HG03025 (cell line): ENCODE measurements around the gene CHN2.

Experiments used
- ATAC-seq: cut with Tn5 transposase; IDR thresholded peaks from one replicate; pipeline ENCODE4 v1.9.1; 2021; ENCODE audit warnings: mild to moderate bottlenecking, moderate library complexity; ENCODE audit not compliant: unreplicated experiment, low FRiP score

The CHN2 gene

DNA sequence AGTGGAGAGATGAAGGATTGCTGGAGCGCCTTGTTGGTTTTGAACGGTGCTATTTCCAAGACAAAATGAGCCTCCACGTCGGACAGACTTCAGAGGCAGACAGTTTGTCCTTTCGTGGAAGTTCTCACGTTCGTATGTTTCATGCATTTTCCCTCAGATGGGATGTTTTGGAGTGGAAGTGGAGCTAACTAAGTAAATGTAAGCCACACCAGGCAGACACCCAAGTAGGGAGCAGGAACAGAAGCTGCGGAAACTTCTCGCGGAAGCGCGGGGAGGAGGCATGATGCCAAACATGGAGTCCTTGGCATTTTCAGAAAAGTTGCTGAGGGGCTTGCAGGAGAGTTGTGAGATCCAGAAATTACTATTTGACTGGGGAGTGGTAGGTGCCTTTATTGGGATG lies 223.5 kb downstream of the CHN2 start:
- no peak for ATAC-seq

GRCh38 chr7:29418651-29419050 lies 224.1 kb downstream of the CHN2 start:
- ATAC-seq, result no peak

GRCh38 chr7:29420011-29420410 lies 225.4 kb downstream of the CHN2 start:
- ATAC-seq, result no peak

- no peak for ATAC-seq
These were observed 226.7 kb downstream of the CHN2 start for GRCh38 chr7:29421010-29421956.

DNA sequence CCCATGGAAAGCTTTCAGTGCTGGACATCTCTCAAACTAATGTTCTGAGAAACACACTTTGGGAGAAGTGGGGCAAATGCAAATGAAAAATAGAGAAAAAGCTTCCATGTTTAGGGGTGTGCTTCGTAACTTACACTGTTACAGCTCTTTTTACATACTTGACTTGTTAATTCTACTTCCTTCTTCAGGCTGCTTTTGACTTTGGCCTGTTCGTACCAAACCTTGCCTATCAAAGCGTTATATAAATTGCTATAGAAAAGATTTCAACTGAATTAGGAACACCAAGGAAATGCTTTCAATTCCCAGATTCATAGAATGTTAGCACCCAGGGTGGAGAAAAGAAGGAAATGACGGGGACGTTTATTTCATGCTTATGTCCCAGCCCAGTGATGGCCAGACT lies 228.3 kb downstream of the CHN2 start:
- ATAC-seq, result no peak

- no peak for ATAC-seq
These were observed 229.9 kb downstream of the CHN2 start for GRCh38 chr7:29424295-29424983.

GRCh38 chr7:29424984-29425309 lies 230.4 kb downstream of the CHN2 start:
- ATAC-seq, result no peak

- no peak for ATAC-seq
These were observed 232.0 kb downstream of the CHN2 start for GRCh38 chr7:29426587-29426986.

- no peak for ATAC-seq
These were observed 234.8 kb downstream of the CHN2 start for GRCh38 chr7:29429401-29429800.

DNA sequence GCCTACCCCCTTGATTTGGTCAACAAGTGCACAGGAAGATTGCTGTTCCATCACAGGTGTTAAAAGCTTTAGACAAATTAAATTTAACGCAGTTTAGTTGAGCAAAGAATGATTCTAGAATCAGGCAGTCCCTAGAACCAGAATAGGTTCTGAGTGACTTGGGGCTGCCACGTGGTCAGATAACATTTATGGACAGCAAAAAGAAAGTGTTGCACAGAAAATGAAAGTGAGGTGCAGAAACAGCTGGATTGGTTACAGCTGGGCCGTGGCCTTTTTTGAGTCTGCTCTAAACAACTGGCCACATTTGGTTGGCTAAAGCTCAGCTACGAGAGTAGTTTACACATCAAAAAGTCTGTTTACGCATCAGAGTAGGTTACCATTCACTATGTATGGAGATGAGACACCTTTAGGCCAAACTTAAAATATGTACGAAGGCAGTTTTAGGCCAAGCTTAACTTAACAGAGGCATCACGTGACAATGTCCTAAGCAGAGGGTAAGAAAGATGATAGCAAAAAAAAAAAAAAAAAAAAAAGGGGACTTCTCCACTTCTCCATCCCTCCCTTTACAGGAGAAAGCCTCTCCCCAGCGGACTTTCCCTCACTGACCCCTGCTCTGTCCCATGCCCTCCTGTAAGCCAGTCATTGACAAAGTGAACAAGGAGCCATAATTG lies 235.8 kb downstream of the CHN2 start:
- no peak for ATAC-seq

DNA sequence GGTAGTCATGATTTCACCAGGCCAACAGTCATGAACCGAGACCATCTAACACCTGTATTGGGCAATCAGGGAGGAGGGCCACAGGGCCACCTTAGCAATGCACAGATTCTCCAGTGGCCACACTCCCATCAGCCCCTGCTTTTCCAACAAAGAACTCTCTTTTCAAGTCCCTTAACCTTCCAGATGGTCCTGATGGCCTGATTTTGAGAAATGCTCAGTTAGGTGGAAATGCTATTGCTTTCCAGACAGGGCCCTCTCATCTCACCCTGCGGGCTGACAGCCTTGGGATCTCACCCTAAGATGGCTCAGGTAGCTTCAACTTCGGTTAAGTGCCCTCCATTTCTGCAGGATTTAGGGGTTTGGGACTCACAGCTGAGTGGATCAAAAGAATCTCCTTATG lies 237.1 kb downstream of the CHN2 start:
- no peak for ATAC-seq

DNA sequence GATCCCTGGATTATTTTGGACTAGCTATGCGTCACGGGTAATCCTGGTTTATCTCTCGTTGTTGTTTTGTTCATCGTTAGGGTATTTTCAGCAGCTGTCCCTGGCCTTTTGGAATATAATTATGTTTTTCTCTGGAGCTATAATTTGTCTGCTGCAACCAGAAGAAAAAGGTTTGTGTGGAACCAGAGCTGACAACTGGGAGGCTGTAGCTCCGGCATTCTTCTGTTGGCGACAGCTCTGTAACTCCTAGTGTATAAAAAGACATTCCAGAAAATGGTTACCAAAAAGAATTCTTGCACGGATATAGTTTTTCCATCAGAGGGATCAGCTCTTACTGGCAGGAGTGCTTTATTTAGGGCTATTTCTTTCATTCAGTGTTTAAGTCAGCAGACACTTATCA lies 238.1 kb downstream of the CHN2 start:
- ATAC-seq, result no peak

DNA sequence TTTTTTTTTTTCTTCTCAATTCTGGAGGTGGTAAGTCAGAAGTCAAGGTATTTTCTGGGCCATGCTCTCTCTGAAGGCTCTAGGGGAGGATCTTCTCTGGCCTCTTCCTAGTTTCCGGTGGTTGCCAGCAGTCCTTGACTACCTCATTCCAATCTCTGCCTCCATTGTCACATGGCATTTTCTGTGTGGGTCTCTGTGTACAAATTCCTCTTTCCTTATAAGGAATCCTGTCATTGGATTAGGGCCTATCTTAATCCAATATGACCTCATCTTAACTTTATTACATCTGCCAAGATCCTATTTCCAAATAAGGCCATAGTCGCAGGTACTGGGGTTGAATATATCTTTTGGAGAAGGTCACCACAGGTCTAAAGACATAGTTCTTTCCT lies 239.8 kb downstream of the CHN2 start:
- no peak for ATAC-seq

GRCh38 chr7:29435167-29435566 lies 240.6 kb downstream of the CHN2 start:
- no peak for ATAC-seq

DNA sequence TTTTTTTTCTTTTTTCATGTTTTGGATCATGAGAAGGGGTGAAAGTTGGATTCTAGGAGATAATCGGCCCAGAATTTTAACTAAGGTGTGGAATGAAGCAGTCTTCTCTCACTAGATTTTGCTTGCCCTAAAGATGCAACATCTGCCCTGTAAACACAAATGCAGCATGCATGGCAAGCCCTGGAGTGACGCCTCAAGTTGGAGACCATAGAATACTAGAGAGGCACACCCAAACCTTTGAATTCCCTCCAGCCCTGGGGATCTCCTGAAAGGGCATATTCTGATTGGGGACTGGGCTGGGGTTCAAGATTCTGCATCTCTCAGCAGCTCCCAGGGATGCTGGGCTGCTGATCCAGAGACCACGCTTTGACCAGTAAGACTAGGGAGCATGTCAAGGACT lies 241.3 kb downstream of the CHN2 start:
- no peak for ATAC-seq

DNA sequence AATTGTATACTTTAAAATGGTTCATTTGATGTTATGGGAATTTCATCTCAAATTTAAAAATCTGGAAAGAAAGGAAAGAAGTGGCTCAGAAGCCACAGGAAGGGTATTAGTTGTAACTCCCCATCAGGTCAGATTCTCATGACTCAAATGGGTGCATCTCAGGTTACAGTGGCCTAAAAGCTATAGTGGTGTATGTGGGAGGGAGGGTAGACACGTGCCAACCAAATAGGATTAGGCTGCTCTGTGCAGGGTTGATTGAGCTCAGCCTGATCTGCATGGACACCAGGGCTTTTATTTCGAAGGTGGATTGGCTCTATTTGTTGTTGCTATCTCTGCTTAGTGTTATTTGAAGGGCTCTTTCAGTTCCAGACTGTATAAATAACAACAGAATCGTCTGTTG lies 247.6 kb downstream of the CHN2 start:
- ATAC-seq, result no peak

GRCh38 chr7:29443552-29443951 lies 249.0 kb downstream of the CHN2 start:
- no peak for ATAC-seq

DNA sequence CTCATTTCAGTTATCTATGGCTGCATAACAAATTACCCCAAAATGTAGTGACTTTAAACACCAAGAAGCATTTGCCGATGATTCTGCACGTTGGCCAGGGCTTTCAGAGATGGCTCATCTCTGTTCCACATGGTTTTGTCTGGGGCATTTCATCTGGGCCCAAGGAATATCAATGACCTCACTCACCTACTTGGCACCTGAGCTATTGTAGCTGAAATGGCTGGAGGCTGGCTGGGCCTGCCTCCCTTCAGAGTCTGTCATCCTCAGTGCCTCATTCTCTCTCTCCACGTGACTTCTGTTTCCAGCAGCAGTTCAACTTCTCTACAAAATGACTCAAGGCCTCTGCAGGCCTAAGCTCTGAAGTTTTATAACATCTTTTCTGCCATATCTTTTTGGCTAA lies 249.7 kb downstream of the CHN2 start:
- no peak for ATAC-seq

DNA sequence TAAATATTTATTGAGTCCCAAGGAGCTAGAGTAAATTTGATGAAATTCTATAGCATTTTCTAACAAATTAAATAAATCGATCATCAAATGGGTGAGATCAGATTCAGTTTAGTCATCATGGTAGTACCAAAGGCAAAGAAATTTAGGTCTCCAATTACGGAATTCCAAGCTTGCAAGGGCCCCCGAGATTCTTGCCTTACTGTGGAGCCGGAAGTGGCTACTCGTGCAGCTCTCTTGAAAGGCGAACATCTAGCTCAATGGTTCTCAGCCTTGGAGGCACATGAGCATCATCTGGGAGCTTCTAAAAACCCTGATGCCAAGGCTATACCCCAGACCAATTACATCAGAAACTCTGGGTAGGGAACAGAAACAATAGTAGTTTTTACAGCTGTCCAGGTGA lies 251.2 kb downstream of the CHN2 start:
- no peak for ATAC-seq

DNA sequence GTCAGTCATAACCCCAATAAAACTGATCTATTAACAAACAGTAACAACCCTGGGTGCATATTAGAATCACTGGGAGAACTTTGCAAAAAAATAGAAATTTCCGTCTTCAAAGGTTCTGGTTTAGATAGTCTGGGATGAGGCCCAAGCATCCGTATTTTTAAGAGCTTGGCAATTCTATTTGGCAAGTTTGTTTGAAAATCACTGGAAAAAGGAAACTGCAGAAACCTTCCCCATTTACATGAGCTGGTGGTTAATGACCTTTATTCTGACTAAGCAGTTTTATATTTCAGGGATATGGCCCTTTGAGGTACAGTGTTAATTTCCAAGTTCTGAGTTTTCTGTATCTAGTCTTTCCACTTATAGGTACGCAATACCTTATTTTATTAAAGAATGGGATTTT lies 253.3 kb downstream of the CHN2 start:
- no peak for ATAC-seq

GRCh38 chr7:29449569-29450260 lies 255.1 kb downstream of the CHN2 start:
- no peak for ATAC-seq
